Endothelial cell of umbilical vein (primary cell): ENCODE measurements around the gene TFB2M.

ENCODE experiments used
- CTCF ChIP-seq, 2 donors: IDR thresholded peaks; 1 replicate in 1 of 2; 2 replicates in 1 of 2; pipeline ENCODE4 v1.5.1; 2011; ENCODE audit warnings: low read length in 2 of 2, mild to moderate bottlenecking in 2 of 2, moderate library complexity in 2 of 2, control low read depth in 1 of 2, inconsistent platforms in 1 of 2, low read depth in 1 of 2; ENCODE audit not compliant: insufficient read depth in 1 of 2; ENCODE audit errors: extremely low read depth in 1 of 2
- POLR2A ChIP-seq: IDR thresholded peaks from 2 replicates; pipeline ENCODE4 v1.6.1; 2012; ENCODE audit warnings: low read depth, mild to moderate bottlenecking, control low read depth, low read length
- POLR2AphosphoS5 ChIP-seq: IDR thresholded peaks from 2 replicates; pipeline ENCODE4 v1.6.1; 2012; ENCODE audit warnings: low read depth, mild to moderate bottlenecking, control low read depth, low read length, moderate library complexity; ENCODE audit not compliant: insufficient read depth

- TF ChIP-seq CTCF (IDR thresholded peaks at IDR 0.05; ENCODE audit: extremely low read depth in 1 of 2, insufficient read depth in 1 of 2, low read depth in 1 of 2, low read length in 2 of 2), result no peak
- TF ChIP-seq POLR2A, result no peak
- no peak for TF ChIP-seq POLR2AphosphoS5
Measured at GRCh38 chr1:246508897-246509688, 57.0 kb downstream of the TFB2M start.
